ENCODE data around the gene RFXAP. TPM values are rescaled to one million over a fixed set of nuclear protein-coding genes. Genes with fewer than 3 reads are reported as not detected.

The RFXAP gene
- total and polyA plus RNA-seq, 2 donors from 2014 or later = 2.3 to 6.3 TPM

DNA sequence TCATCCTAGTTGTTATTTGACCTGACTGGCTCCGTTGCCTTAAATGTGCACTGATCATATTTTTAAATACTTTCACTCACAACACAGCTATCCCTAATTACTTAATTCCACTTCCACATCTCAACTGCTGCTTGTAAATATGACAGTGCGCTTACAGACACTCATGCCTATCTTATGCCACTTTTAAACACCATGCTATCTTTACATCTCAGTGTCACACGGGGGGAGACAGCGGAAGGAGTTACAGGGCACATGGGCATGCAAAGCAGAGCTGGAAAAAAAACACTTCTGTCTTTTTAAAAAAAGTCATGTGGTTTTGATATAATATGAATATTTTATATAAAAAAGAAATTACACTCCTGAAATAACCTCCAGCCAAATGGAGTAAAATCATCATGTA is 56.9 kb downstream of the RFXAP start:
- no peaks in the 10 kb centered on the region for H3K9me3 ChIP-seq (ENCODE audit: control insufficient read depth in 2 of 3, insufficient read depth in 1 of 3, low read length in 3 of 3)
- H3K36me3 ChIP-seq (ENCODE audit: control insufficient read depth in 2 of 3, insufficient read depth in 3 of 3, low read length in 3 of 3) = peaks cover 0 to 3% (median 0%) of the 10 kb centered on the region in 3 donors
- H3K27ac ChIP-seq (ENCODE audit: low read depth in 2 of 2, low read length in 2 of 2) = no peak overlapping the region
- no peak for FAIRE-seq
- TF ChIP-seq, protein P1, sequence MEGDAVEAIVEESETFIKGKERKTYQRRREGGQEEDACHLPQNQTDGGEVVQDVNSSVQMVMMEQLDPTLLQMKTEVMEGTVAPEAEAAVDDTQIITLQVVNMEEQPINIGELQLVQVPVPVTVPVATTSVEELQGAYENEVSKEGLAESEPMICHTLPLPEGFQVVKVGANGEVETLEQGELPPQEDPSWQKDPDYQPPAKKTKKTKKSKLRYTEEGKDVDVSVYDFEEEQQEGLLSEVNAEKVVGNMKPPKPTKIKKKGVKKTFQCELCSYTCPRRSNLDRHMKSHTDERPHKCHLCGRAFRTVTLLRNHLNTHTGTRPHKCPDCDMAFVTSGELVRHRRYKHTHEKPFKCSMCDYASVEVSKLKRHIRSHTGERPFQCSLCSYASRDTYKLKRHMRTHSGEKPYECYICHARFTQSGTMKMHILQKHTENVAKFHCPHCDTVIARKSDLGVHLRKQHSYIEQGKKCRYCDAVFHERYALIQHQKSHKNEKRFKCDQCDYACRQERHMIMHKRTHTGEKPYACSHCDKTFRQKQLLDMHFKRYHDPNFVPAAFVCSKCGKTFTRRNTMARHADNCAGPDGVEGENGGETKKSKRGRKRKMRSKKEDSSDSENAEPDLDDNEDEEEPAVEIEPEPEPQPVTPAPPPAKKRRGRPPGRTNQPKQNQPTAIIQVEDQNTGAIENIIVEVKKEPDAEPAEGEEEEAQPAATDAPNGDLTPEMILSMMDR (IDR thresholded peaks at IDR 0.05; ENCODE audit: borderline replicate concordance, extremely low read depth, insufficient read depth) = no peak
- H3K4me1 ChIP-seq (ENCODE audit: control insufficient read depth in 2 of 3, insufficient read depth in 2 of 3, low read depth in 1 of 3, low read length in 3 of 3) = no peaks in the 10 kb centered on the region
- H3K4me3 ChIP-seq (ENCODE audit: low read length in 3 of 3) = no peak overlapping the region
- H3K27me3 ChIP-seq (ENCODE audit: control insufficient read depth, insufficient read depth, low read length) = no peaks in the 10 kb centered on the region
- no peak for DNase-seq
- intact Hi-C loops (cut with DNase I) = no loop called here
- H3K9ac ChIP-seq (ENCODE audit: low read length in 3 of 3) = no peak overlapping the region

Other genes with a start within 250 kb of the RFXAP start
- gene SERTM1, start 145.2 kb upstream of the RFXAP start, total RNA-seq = not detected
- not detected for gene SERTM1, start 145.2 kb upstream of the RFXAP start, polyA plus RNA-seq (ENCODE audit: insufficient read depth, low read depth, low replicate concordance)
- 13.1 TPM for gene SMAD9, start 101.0 kb downstream of the RFXAP start, total RNA-seq
- 3.5 TPM for gene SMAD9, start 101.0 kb downstream of the RFXAP start, polyA plus RNA-seq (ENCODE audit: insufficient read depth, low read depth, low replicate concordance)
- gene ALG5, start 180.1 kb downstream of the RFXAP start, total RNA-seq = 42.6 TPM
- 54.5 TPM for gene ALG5, start 180.1 kb downstream of the RFXAP start, polyA plus RNA-seq (ENCODE audit: insufficient read depth, low read depth, low replicate concordance)
- gene EXOSC8, start 181.6 kb downstream of the RFXAP start, total RNA-seq = 32.9 TPM
- gene EXOSC8, start 181.6 kb downstream of the RFXAP start, polyA plus RNA-seq (ENCODE audit: insufficient read depth, low read depth, low replicate concordance) = 28.4 TPM
- gene SUPT20H, start 240.5 kb downstream of the RFXAP start, total RNA-seq = 61.6 TPM
- gene SUPT20H, start 240.5 kb downstream of the RFXAP start, polyA plus RNA-seq (ENCODE audit: insufficient read depth, low read depth, low replicate concordance) = 20.7 TPM

Data from kidney (tissue), 14 donors.